H1 (cell line): ENCODE data around the gene CKAP5. TPM values are rescaled to one million over a fixed set of nuclear protein-coding genes. Genes with fewer than 3 reads are reported as not detected.

Source experiments
- CREB1 ChIP-seq: IDR thresholded peaks from 2 replicates; pipeline ENCODE4 v1.6.1; 2012; ENCODE audit warnings: inconsistent platforms
- CTBP2 ChIP-seq: IDR thresholded peaks from 2 replicates; pipeline ENCODE4 v1.7.0; 2011; ENCODE audit warnings: borderline replicate concordance, mild to moderate bottlenecking, moderate library complexity, mixed read lengths, low read length; ENCODE audit not compliant: insufficient read depth, insufficient read length
- EP300 ChIP-seq, 2 experiments: IDR thresholded peaks; 1 replicate in 1 of 2; 2 replicates in 1 of 2; pipeline ENCODE4 v1.6.1; 2011 to 2012; ENCODE audit warnings: low read depth in 2 of 2, low read length in 2 of 2, mild to moderate bottlenecking in 2 of 2, borderline replicate concordance in 1 of 2, inconsistent platforms in 1 of 2, moderate library complexity in 1 of 2
- NRF1 ChIP-seq: IDR thresholded peaks from 2 replicates; pipeline ENCODE4 v1.6.1; 2011; ENCODE audit warnings: mild to moderate bottlenecking, low read depth, low read length, improper control_type of control experiment
- POLR2A ChIP-seq, 2 experiments: IDR thresholded peaks; 1 replicate in 1 of 2; 2 replicates in 1 of 2; pipeline ENCODE4 v1.6.1; 2011; ENCODE audit warnings: low read depth in 2 of 2, low read length in 2 of 2, mild to moderate bottlenecking in 2 of 2; ENCODE audit errors: control extremely low read depth in 1 of 2
- RNF2 ChIP-seq: fragments of 200-900, 300-1000 bp; sonication (generic); IDR thresholded peaks from 2 replicates; pipeline ENCODE4 v1.7.1; 2016; ENCODE audit warnings: borderline replicate concordance, low read depth, mild to moderate bottlenecking, antibody characterized with exemption, low read length; ENCODE audit not compliant: poor library complexity, severe bottlenecking; ENCODE audit errors: missing control alignments
- SP1 ChIP-seq: IDR thresholded peaks from 2 replicates; pipeline ENCODE4 v1.6.1; 2011; ENCODE audit warnings: low read depth, low read length
- polyA plus RNA-seq, 7 experiments: library from polyadenylated mRNA; depleted of rRNA in 3 of 7; stranded (reverse) in 5 of 7; unstranded in 2 of 7; fragments of >200 nt in 5 of 7; fragments of 200-250 nt in 2 of 7; gene quantifications; 1 replicate in 5 of 7; 2 replicates in 1 of 7; 4 replicates in 1 of 7; pipeline versions ENCODE4 v1.2.1 to v1.2.3, GENCODE V29; 2011 to 2013; ENCODE audit warnings: missing spikeins in 2 of 7, mixed read lengths in 2 of 7
- total RNA-seq: library from RNA; stranded (reverse); fragmentation: NEBNext Ultra II Directional; extraction: Animal tissue kit (Norgen Biotek cat#: 25700); gene quantifications from 2 replicates; pipeline ENCODE4 v1.2.1, GENCODE V29; 2021
- TF ChIP-seq, protein P1 (sequence below): IDR thresholded peaks from 2 replicates; pipeline ENCODE4 v1.6.1; 2011; ENCODE audit warnings: low read depth, mild to moderate bottlenecking, low read length; ENCODE audit not compliant: insufficient read depth

The CKAP5 gene
- total and polyA plus RNA-seq, 2 of the 8 experiments (the other 6 are each of a cell fraction or from before 2014, with no cell fraction given) = 64.8 to 185 TPM

DNA sequence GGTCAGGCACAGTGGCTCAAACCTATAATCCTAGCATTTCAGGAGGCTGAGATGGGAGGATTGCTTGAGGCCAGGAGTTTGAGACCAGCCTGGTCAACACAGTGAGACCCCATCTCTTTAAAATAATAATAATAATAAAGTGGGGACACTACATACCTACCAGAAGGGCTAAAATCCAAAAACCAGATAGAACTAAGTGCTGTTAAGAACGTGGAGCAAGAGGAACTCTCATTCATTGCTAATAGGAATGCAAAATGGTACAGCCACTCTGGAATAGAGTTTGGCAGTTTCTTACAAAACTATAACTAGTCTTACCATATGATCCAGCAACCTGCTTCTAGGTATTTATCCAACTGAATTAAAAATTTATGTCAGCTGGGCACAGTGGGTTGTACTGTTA, 9.6 kb downstream of the CKAP5 start (continued):
- TF ChIP-seq, protein P1, sequence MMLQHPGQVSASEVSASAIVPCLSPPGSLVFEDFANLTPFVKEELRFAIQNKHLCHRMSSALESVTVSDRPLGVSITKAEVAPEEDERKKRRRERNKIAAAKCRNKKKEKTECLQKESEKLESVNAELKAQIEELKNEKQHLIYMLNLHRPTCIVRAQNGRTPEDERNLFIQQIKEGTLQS = no peak
- no peak for TF ChIP-seq POLR2A (IDR thresholded peaks at IDR 0.05; ENCODE audit: control extremely low read depth in 1 of 2, low read depth in 2 of 2, low read length in 2 of 2)
- no peak for TF ChIP-seq EP300 (IDR thresholded peaks at IDR 0.05; ENCODE audit: borderline replicate concordance in 1 of 2, low read depth in 2 of 2, low read length in 2 of 2)
- TF ChIP-seq CTBP2 = no peak
- no peak for TF ChIP-seq SP1
- no peak for TF ChIP-seq CREB1
- TF ChIP-seq RNF2 = no peak
- no peak for TF ChIP-seq NRF1
- TF ChIP-seq, all 59 proteins: peak for 0
